ENCODE data around the gene RABGGTA.

- TF ChIP-seq SPI1 (IDR thresholded peaks at IDR 0.05; ENCODE audit: low read depth, low read length) (no peak), POLR2A (IDR thresholded peaks at IDR 0.05; ENCODE audit: low read depth, low read length) (no peak), POLR2AphosphoS5 (IDR thresholded peaks at IDR 0.05; ENCODE audit: low read depth, low read length) (no peak), TAF1 (IDR thresholded peaks at IDR 0.05; ENCODE audit: low read depth, low read length) (no peak), PAX5 (IDR thresholded peaks at IDR 0.05; ENCODE audit: insufficient read depth, low read length, severe bottlenecking) (no peak)
Observed at GRCh38 chr14:24255438-24255837, 16.0 kb downstream of the RABGGTA start.
